Jurkat, Clone E6-1 (cell line): ENCODE data around the gene COX19.
"Not testable (repeated sequence)": the region's sequence is repeated elsewhere in the genome, so short reads cannot be mapped to it uniquely, and the experiment has no call there.

Source experiments
- DNase-seq: peaks from one replicate; pipeline ENCODE4 v3.0.0-alpha.2; 2011; ENCODE audit warnings: low read depth, low spot score
- H3K4me3 ChIP-seq: 2 replicates; pipeline ENCODE4 v1.5.1; 2011; ENCODE audit warnings: mild to moderate bottlenecking, low read length, control low read depth, moderate library complexity

COX19 gene

DNA sequence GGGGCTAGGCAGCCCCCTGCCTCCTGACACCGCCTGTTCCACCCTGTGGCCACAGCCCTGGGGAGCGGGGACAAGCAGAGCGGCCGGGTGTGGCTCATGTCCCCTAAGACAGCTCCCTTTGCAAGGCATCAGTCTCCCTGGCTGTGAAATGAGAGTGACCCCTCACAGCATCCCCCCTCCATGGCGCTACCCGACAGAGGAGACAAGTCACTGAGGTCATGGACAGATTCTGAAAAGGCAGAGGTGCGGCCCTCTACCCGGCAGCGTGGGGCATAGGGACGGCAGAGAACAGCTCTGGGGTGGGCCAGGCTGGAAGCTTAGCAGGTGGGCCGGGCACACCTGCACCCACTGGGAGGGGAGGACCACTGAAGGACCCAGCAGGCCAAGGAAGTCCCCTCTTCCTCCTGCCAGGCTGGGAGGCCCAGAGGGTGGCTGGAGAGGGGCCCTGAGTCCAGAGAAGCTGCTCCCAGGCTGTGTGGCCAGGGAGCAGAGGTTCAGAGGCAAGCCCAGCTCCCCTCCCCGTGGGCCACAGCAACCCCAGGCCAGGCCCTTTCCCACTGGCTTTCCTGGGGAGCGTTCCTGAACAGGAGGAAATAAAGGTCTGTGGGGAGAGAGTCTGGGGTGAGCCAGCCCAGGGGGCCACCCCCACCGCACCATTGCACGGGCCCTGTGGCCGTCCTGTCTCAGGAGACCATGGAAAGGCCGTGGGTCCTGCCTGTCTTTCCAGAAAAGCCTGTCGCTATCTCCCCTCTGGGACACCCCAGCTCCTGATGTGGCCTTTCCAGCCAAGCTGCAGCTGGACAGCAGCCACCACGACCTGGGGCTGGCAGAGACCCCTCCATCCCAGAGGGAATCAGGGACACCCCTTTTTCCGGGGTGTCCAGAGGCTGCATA lies 22.6 kb downstream of the COX19 start:
- no peak for DNase-seq
- no peak overlapping the region for H3K4me3 ChIP-seq

DNA sequence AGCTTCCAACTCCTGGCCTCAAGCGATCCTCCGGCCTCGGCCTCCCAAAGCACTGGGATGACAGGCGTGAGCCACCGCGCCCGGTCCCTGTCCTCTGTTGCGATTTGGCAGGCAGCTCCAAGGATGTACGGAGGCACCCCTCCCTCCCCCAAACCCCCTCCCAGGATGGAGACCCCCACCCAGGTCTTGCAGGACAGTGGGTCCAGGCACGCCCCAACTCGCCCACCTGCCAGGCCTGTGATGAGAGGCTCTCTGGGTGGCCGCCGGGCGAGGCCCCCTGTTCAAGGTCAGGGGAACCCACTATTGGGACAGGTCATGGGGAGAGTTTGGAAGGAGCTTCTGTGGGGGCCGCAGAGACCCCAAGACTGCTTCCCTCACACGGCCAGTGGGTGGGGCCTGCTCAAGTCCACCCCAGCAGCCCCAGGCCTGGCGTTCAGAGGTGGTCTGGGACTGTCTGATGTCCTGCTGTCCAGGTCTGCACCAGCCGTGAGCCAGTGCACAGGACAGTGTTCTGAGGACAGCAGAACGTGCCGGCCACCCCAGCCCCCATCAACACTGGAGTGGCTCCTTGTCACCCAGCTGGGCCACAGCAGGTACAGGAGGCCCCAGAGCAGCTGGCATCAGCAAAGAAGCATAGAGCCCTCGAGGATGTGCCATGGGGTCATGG lies 23.3 kb downstream of the COX19 start:
- H3K4me3 ChIP-seq: no peak overlapping the region
- no peak for DNase-seq

DNA sequence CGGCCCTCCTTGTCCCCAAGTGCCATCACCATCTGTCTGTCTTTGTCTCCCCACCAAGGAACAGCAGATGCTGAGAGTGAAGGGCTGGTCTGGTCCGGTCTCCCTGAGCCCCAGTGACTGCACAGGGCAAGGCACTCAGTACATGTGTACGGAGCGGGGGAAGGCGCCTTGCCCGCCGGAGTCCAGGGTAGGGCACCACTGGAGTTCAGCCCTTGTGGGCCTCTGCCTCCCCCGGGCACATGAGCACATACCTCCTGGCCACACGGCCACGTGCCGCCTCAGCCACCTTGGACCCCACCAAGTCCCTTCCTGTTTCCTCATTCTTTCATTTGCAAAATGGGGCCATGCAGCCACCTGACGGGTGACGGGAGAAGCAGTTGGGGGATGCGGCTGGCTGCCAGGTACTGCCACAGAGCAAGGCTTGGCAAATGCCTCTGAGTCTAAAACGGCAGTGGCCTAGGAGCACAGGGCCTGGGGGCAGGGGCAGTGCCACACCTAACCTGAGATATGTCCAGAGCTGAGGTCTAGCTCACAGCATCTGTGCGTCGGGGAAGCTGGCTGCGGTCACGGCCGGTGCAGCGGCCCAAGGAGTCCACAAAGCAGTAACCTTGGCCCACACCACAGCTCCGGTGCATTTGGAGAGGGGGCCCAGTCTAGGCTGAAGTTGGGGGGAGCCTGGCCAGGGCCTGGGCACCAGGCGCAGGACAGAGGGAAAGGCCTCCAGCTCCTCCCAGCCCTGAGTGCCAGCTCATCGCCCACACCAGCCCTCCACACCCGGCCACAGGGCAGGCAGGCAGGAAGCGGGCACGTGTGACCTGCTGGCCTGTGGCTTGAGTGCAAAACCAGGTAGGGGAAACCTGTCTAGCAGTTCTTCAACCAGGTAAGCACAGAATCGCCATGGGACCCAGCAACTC lies 26.1 kb downstream of the COX19 start:
- DNase-seq: no peak
- no peak overlapping the region for H3K4me3 ChIP-seq

DNA sequence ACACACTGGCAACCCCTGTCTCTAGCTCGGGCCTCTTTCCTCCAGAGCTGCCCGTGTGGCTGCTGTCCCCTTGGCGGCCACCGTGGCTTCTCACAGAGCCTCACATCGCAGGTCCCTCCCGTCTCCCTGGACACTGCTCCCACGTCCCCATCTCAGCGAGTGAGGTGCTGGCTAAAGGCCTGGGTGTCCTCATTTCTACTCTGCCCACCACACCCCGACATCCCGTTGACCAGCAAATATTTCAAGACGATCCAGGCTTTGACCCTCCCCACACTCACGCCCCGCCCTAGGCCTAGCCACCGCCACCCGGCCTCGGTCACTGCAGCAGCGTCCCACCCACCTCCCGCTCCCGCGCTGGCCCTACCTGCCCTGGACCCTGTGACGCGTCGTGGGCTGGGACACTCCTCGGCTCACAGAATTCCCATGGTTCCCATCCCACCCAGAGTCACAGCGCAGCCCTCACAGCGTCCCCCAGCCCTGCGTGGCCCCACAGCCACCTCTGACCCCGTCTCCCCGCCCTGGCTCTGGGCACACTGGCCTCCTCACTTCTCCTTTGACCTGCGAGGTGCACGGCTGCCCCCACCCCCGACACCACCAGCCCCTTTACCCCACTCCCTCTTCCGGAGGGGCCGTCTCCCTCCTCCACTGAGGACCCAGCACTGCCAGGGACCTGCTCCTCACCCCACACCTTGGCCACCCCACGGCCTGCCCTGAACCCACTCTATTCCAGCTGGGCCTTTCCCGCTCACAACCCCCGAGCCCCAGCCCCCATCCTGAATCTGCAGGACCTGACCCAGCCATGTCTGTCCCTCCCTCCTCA lies 27.7 kb downstream of the COX19 start:
- DNase-seq: no peak

DNA sequence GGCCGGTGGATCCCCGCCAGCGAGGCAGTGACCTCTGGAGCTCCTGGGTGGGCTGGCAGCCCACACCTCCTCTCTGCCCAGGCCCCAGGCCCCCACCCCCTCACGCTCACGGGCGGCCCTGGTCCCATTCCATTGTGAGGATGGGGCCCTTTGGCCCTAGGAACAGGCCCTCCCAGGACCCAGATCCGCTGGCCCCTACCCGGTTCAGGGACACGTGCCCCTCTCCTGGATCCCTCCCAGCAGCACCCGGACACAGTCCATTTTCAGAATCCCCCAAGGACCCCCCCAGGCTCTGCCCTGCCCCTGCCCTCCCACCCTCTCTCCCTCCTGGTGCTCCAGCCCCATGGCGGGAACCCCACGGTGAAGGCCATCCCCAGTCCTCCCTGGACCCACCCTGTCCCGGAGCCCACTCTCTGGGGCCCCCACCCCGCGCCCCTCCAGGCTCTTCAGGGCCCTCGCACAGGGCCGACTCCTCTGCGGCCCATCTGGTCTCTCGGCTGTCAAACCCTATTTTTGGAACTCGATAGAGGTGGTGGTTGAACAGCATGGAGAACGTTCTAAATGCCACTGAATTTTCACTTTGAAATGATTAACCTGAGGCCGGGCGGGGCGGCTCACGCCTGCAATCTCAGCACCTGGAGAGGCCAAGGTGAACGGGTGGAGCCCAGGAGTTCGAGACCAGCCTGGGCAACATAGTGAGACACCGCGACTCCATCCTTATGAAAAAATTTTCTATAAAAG lies 28.9 kb downstream of the COX19 start:
- no peak for DNase-seq
- no peak overlapping the region for H3K4me3 ChIP-seq

More for the DNA sequence above, 27.7 kb downstream of the COX19 start:
- H3K4me3 ChIP-seq: no peak overlapping the region

DNA sequence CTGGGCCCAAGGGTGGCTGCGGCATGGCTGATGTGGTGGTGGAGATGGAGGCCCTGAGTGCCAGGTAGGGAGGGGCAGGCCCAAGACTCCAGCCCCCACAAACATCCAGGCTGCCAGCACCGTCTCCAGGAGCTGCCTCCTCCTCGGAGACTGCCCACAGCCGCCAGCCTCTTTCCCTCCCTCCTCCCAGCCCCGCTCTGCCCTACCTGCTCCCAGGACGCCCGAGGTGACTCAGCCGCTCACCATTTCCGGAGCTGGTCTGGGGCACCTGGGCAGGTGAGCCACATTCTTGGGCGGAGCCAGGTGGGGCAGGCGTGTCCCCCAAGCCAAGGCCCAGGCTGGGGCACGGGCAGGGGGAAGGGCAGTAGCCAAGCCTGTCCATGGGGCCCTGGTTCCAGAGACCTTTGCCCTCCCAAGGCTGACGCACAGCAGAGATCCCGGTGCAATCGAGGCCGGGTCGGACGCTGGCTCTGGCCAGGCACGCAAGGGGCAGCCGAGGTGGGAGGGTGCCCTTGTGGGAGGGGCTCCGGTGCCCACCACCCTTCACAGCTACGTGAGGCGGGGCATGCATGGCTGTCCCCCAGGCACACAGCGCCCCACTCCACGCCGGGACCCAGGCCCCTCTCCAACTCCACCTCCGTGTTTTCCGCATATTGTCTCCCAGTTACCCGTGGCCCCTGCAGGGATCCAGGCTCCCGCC lies 29.6 kb downstream of the COX19 start:
- H3K4me3 ChIP-seq: no peak overlapping the region
- DNase-seq: no peak

DNA sequence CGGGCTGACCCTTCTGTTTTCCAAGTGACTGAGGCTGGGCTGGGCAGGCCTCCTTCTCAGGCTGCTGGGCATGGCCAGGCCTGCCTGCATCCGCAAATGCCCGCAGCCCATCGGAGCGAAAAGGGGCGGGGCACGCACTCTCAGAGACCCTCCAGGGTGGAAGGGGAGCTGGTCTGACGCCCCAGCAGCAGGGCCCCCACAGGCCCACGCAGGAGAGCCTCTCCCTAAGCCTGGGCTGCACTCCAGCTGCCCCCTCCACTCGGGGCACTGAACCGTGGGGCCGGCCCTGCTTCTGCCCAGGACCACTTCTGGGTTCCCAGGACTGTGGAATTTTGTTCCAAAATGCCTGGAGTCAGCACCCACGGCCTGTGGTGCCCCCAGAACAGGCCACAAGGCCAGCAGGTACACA lies 30.2 kb downstream of the COX19 start:
- no peak overlapping the region for H3K4me3 ChIP-seq
- no peak for DNase-seq

DNA sequence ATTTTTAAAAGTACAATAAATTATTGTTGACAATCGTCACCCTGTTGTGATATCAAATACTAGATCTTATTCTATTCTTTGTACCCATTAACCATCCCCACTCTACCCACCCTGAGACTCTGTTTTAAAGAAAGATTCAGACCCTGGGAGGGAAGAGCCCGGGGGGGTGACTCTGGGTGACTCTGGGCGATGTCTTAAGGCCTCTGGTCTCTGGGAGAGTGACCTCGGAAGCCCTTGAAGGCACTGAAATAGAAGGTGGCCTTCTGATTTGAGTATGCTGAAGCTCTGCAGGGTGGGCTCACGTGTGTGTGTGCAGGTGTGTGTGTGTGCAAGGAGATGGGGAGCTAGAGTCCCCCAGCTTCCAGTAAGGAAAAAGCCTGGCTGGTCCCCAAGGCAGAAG lies 30.6 kb downstream of the COX19 start:
- H3K4me3 ChIP-seq: no peak overlapping the region
- no peak for DNase-seq

DNA sequence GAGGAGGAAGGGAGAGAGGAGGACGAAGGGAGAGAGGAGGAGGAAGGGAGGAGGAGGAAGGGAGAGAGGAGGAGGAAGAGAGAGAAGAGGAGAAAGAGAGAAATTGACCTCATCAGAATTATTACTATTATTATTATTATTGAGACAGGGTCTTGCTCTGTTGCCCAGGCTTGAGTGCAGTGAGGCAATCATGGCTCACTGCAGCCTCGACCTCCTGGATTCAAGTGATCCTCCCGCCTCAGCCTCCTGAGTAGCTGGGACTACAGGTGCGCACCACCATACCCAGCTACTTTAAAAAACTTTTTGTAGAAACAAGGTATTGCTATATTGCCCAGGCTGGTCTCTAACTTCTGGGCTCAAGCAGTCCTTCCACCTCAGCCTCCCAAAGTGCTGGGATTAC lies 31.6 kb downstream of the COX19 start:
- not testable (repeated sequence) for DNase-seq, H3K4me3 ChIP-seq

DNA sequence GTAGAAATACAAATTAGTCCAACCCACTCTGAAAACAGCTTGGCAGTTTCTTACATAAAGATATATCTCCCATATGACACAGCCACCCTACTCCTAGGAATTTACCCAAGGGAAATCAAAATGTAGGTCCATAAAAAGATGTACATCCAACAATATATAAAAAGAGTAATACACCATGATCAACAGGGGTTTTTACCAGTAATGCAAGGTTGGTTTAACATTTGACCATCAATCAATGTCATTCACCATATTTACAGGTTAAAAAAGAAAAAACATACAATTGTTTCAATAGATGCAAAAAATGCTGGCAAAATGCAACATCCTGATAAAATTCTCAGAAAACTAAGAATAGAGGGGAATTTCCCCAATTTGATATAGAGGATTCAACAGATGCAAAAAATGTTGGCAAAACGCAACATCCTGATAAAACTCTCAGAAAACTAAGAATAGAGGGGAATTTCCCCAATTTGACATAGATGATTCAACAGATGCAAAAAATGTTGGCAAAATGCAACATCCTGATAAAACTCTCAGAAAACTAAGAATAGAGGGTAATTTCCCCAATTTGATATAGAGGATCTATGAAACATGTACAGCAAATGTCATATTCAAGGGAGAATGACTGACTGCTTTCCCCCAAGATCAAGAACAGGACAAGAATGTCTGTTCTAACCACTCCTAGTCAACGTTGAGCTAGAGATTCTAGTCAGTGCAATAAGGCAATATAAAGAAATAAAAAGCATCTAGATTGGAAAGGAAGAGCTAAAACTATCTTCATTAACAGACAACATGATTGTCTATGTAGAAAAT lies 34.5 kb downstream of the COX19 start:
- DNase-seq: no peak
- H3K4me3 ChIP-seq: no peak overlapping the region

DNA sequence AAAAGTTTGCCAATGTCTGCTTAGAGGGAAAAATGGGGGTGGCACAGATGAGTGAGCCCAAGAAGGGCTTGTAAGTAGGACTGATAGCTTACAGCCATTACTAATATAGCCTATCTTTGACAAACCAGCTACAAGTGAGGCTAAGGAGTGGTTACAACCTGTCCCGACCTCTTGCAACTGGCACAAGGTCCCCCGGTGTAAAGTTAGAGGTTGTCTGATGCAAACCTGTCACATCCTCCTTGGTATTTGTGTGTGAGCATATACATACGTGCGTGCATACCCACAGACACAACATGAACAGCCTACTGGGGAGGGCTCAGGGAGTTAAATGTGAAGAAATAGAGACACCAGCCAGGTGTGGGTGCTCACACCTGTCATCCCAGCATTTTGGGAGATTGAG lies 35.5 kb downstream of the COX19 start:
- no peak overlapping the region for H3K4me3 ChIP-seq
- DNase-seq: no peak

DNA sequence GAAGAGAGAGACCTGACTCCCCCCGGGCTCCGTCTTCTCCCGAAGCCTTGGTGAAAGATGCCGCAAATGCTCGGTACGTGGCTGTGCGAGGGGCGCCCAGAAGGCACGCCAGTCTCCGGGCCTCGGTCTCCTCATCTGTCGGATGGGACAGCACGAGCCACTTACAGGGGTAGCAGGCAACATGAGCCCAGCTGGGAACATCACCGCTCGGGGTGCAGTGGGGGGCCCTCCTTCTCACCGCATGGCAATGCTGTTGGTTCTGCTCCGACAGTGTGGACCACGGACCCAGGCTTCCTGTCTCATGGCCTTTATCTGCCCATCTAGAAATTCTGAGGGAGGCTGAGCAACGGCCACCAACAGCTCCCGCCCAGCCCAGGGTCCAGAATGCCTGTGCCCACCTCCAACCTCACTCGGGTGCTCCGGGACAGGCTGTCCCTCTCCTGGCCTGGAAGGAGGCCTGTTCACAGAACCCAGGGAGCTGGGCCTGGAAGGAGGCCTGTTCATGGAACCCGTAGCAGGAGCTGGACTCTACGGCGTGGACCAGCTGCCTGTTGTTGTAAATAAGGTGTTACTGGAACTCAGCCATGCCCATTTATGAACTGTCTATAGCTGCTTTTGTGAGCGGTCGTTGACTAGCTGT lies 36.7 kb downstream of the COX19 start:
- H3K4me3 ChIP-seq: no peak overlapping the region
- DNase-seq: no peak

DNA sequence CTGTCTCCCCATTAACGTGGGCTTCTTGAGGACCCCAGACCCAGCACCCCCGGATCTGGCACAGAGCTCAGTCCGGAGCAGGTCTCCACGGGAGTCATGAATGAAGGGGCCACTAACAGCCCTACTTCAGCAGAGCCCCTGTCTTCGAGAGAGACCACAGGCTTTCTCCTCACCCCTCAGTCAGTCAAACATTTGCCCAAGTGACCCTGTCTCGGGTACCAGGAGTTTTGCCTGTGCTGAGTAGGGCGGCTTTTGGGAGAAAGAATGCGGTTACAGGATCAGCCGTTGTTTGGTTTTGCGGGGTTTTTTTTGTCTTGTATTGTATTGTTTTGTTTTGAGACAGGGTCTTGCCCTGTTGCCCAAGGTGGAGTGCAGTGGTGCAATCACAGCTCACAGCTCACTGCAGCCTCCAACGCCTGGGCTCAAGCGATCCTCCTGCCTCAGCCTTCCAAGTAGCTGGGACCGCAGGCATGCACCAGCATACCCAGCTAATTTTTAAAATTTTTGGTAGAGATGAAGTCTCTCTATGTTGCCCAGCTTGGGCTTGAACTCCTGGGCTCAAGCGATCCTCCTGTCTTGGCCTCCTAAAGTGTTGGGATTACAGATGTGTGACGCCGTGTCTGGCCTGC lies 37.4 kb downstream of the COX19 start:
- DNase-seq: no peak
- H3K4me3 ChIP-seq: no peak overlapping the region

DNA sequence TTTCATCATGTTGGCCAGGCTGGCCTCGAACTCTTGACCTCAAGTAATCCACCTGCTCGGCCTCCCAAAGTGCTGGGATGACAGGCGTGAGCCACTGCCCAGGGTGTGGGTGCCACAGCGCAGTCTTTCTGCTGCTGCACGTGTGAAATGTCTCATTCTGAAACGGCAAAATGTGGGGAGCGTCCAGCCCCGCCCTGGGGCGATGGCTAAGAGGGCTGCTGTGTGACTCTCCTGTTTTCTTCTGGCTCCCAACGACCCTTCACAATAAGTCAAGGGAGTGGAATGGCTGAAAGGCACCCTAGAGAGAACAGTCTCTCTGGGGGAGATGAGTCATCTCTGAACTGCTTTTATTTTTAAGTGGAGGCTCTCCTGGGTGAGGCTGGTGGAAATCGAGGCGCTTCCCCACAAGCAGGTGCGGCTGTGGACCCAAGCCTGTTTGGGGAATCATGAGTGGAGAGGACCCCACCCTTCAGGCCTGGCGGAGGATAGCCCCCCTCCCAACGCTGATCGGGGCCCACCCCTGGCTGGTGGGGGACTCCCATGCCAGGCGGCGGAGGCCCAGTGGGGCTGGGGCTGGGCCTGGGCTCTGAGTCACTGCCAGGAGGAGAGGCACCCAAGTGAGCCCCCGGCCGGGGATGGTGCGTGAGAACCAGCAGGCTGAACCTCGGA lies 38.8 kb downstream of the COX19 start:
- DNase-seq: no peak
- no peak overlapping the region for H3K4me3 ChIP-seq

DNA sequence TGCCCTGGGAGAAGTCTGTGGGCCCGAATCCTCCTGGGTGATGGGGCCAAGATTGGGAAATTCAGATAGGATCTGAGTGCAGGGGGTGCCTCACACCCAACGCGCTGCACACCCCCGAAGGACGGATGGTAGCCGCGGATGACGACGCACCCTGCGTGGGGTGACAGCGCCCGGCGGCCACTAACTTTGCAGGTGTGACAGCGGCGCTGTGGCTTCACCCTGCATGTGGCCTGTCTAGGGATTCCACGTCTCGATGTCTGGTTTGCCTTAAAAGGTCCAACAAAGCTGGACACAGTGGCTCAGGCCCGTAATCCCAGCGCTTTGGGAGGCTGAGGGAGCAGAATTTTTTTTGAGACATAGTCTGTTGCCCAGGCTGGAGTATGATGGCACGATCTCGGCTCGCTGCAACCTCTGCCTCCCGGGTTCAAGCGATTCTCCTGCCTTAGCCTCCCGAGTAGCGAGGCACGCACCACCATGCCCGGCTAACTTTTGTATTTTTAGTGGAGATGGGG lies 39.4 kb downstream of the COX19 start:
- no peak for DNase-seq

More for the DNA sequence above, 39.4 kb downstream of the COX19 start:
- no peak overlapping the region for H3K4me3 ChIP-seq
